ENCODE data around the gene APLP2. TPM values are rescaled to one million over a fixed set of nuclear protein-coding genes. Genes with fewer than 3 reads are reported as not detected.

Gene APLP2
- polyA plus RNA-seq, 3 donors: 486 to 622 (median 591) TPM

DNA sequence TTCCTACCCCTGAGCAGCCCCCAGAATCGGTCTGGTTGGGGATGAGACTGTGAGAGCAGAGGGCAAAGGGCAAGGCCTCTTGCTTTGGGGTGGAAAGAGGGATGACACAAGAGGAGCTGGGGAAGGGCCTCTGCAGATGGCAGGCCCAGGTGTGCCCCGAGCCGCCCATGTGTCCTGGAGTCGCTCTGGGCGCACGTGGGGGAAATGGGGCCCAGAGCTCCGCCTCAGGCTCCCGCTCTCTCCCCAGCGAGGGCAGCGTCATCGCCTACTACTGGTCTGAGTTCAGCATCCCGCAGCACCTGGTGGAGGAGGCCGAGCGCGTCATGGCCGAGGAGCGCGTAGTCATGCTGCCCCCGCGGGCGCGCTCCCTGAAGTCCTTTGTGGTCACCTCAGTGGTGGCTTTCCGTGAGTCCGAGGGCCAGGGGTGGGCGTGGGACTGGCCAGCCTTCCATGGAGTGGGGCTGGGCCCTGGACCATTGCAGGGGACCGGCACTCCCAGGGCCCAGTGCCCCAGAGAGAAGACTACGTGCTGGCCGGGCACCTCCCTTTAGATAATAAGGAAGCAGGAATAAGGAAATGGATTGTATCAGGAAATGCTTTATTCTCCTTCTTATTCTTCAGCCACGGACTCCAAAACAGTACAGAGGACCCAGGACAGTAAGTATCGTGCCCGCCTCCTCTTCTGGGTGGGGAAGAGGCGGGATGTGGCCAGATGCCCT, 120.0 kb downstream of the APLP2 start:
- Mint-ChIP-seq H3K4me1 (peaks cover 5% of the 10 kb centered on the region), H3K4me3 (no peak overlapping the region), H3K27me3 (ENCODE audit: low read depth in 3 of 3) (no peaks in the 10 kb centered on the region), H3K9me3 (peaks cover 0 to 6% (median 0%) of the 10 kb centered on the region in 7 donors), H3K27ac (peak overlapping the region in 2 of 7 donors; percentile 6 to 45), H3K36me3 (peaks cover 34 to 51% of the 10 kb centered on the region in 2 donors)
- intact Hi-C loops (cut with micrococcal nuclease): no loop called here
- peaks cover 7 to 8% of the 10 kb centered on the region in 2 donors for H3K4me1 ChIP-seq (ENCODE audit: control insufficient read depth in 1 of 2, insufficient read depth in 2 of 2, low read length in 2 of 2)
- H3K9me3 ChIP-seq (replicated peaks in 1 of 2; ENCODE audit: control insufficient read depth in 1 of 2, insufficient read depth in 1 of 2, low read length in 2 of 2): no peaks in the 10 kb centered on the region
- TF ChIP-seq, protein P1, sequence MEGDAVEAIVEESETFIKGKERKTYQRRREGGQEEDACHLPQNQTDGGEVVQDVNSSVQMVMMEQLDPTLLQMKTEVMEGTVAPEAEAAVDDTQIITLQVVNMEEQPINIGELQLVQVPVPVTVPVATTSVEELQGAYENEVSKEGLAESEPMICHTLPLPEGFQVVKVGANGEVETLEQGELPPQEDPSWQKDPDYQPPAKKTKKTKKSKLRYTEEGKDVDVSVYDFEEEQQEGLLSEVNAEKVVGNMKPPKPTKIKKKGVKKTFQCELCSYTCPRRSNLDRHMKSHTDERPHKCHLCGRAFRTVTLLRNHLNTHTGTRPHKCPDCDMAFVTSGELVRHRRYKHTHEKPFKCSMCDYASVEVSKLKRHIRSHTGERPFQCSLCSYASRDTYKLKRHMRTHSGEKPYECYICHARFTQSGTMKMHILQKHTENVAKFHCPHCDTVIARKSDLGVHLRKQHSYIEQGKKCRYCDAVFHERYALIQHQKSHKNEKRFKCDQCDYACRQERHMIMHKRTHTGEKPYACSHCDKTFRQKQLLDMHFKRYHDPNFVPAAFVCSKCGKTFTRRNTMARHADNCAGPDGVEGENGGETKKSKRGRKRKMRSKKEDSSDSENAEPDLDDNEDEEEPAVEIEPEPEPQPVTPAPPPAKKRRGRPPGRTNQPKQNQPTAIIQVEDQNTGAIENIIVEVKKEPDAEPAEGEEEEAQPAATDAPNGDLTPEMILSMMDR (IDR thresholded peaks at IDR 0.05): no peak
- no peak overlapping the region for H3K9ac ChIP-seq (ENCODE audit: insufficient read depth, low read length, poor library complexity, severe bottlenecking)
- peaks cover 21 to 55% of the 10 kb centered on the region in 2 donors for H3K36me3 ChIP-seq (replicated peaks in 1 of 2; ENCODE audit: control insufficient read depth in 1 of 2, insufficient read depth in 2 of 2, low read length in 2 of 2)
- no peaks in the 10 kb centered on the region for H3K79me2 ChIP-seq (ENCODE audit: insufficient read depth, low read length)
- no peaks in the 10 kb centered on the region for H3K27me3 ChIP-seq (ENCODE audit: control insufficient read depth in 2 of 2, insufficient read depth in 2 of 2, low read length in 2 of 2)
- H3K4me2 ChIP-seq (replicated peaks; ENCODE audit: extremely low read depth, low read length, poor library complexity, severe bottlenecking): no peak overlapping the region
- H2AFZ ChIP-seq (ENCODE audit: insufficient read depth, low read depth, low read length, poor library complexity, severe bottlenecking): no peak overlapping the region
- peaks cover 5% of the 10 kb centered on the region for H4K20me1 ChIP-seq (ENCODE audit: insufficient read depth, low read length)
- H3K4me3 ChIP-seq (replicated peaks in 1 of 3; ENCODE audit: low read depth in 2 of 3, low read length in 3 of 3): no peak overlapping the region
- H3K27ac ChIP-seq (ENCODE audit: low read depth in 1 of 2, low read length in 2 of 2): peak overlapping the region in 1 of 2 donors; percentile 41
- DNase-seq: no peak
- WGBS (ENCODE audit: insufficient coverage): 93% methylated on average over 24 of the region's 32 CpGs

DNA sequence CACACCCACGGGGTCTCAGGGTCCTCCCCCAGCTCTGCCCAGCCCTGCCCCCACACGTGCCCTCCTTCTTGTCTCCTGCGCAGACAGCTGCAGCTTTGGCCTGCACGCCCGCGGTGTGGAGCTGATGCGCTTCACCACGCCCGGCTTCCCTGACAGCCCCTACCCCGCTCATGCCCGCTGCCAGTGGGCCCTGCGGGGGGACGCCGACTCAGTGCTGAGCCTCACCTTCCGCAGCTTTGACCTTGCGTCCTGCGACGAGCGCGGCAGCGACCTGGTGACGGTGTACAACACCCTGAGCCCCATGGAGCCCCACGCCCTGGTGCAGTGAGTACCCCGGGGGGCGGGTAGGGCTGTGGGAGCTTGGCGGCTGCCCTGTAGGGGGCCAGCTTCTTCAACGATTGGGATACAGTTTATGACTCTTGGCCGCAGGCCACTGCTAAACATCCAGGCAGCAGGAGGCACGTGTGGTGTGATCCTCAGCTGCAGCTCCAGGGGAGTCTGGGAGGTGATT, 120.7 kb downstream of the APLP2 start:
- Histone ChIP-seq H3K9me3 (replicated peaks in 1 of 2; ENCODE audit: control insufficient read depth in 1 of 2, insufficient read depth in 1 of 2, low read length in 2 of 2) (no peaks in the 10 kb centered on the region), H2AFZ (ENCODE audit: insufficient read depth, low read depth, low read length, poor library complexity, severe bottlenecking) (no peak overlapping the region), H4K20me1 (ENCODE audit: insufficient read depth, low read length) (peaks cover 5% of the 10 kb centered on the region), H3K4me2 (replicated peaks; ENCODE audit: extremely low read depth, low read length, poor library complexity, severe bottlenecking) (no peak overlapping the region), H3K36me3 (replicated peaks in 1 of 2; ENCODE audit: control insufficient read depth in 1 of 2, insufficient read depth in 2 of 2, low read length in 2 of 2) (peaks cover 27 to 63% of the 10 kb centered on the region in 2 donors), H3K79me2 (ENCODE audit: insufficient read depth, low read length) (no peaks in the 10 kb centered on the region), H3K27me3 (ENCODE audit: control insufficient read depth in 2 of 2, insufficient read depth in 2 of 2, low read length in 2 of 2) (no peaks in the 10 kb centered on the region), H3K4me1 (ENCODE audit: control insufficient read depth in 1 of 2, insufficient read depth in 2 of 2, low read length in 2 of 2) (peaks cover 7 to 8% of the 10 kb centered on the region in 2 donors), H3K9ac (ENCODE audit: insufficient read depth, low read length, poor library complexity, severe bottlenecking) (no peak overlapping the region), H3K4me3 (replicated peaks in 1 of 3; ENCODE audit: low read depth in 2 of 3, low read length in 3 of 3) (no peak overlapping the region), H3K27ac (ENCODE audit: low read depth in 1 of 2, low read length in 2 of 2) (peak overlapping the region in 1 of 2 donors; percentile 41)
- peaks cover 0 to 4% (median 0%) of the 10 kb centered on the region in 7 donors for H3K9me3 Mint-ChIP-seq
- no peak overlapping the region for H3K4me3 Mint-ChIP-seq
- H3K4me1 Mint-ChIP-seq: peaks cover 5% of the 10 kb centered on the region
- intact Hi-C loops (cut with micrococcal nuclease): no loop called here
- H3K36me3 Mint-ChIP-seq: peaks cover 41 to 55% of the 10 kb centered on the region in 2 donors
- WGBS (ENCODE audit: insufficient coverage): 97% methylated on average over 28 of the region's 29 CpGs
- TF ChIP-seq, protein P1 (IDR thresholded peaks at IDR 0.05): no peak
- H3K27me3 Mint-ChIP-seq (ENCODE audit: low read depth in 3 of 3): no peaks in the 10 kb centered on the region
- H3K27ac Mint-ChIP-seq: peak overlapping the region in 1 of 7 donors; percentile 13
- DNase-seq: no peak
